Measurements from ENCODE around the gene FILIP1L.

DNA sequence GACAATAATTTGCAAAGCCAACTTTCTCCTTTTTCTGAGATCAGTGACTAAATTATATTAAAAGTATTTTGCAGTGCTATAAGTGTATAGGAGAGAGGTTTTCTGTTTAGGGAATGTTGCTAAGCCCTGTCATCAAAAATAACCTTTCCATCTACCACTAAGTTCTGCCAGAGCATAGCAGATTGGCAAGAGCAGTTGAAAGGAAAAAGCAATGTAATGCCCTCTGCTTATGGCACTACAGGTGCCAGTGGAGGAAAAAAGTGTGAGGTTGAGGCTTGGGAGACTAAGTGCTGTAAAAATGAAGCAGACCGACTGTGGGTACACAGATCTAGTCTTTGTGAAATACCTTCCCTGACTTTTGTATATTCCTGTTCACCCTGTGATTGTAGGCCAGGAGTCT lies 11.5 kb downstream of the FILIP1L start:
- no peak for TF ChIP-seq POLR2AphosphoS5 (IDR thresholded peaks at IDR 0.05; ENCODE audit: low read depth, low read length)
- no peak for TF ChIP-seq TAF1 (IDR thresholded peaks at IDR 0.05; ENCODE audit: borderline replicate concordance, insufficient read depth, low read length)
- no peak for TF ChIP-seq SIN3A (IDR thresholded peaks at IDR 0.05; ENCODE audit: borderline replicate concordance, insufficient read depth, low read length)
- no peak for TF ChIP-seq REST (IDR thresholded peaks at IDR 0.05; ENCODE audit: insufficient read depth in 1 of 2, low read depth in 2 of 2, low read length in 2 of 2)
